Effector memory CD4-positive, alpha-beta T cell (primary cell): Measurements from ENCODE around the gene KRTAP13-1.

Experiments used
- DNase-seq, 3 donors: peaks; one replicate each; pipeline ENCODE4 v3.0.0-alpha.2; 2020
- H3K27ac ChIP-seq: 2 replicates; pipeline ENCODE4 v1.7.0; 2013; ENCODE audit warnings: mild to moderate bottlenecking, low read length, moderate library complexity; ENCODE audit not compliant: insufficient read depth, poor library complexity, severe bottlenecking
- H3K27me3 ChIP-seq: replicated peaks from 2 replicates; pipeline ENCODE4 v1.7.0; 2013; ENCODE audit warnings: mild to moderate bottlenecking, low read length; ENCODE audit not compliant: insufficient read depth, control insufficient read depth, poor library complexity, severe bottlenecking
- H3K36me3 ChIP-seq: 2 replicates; pipeline ENCODE4 v1.7.0; 2013; ENCODE audit warnings: mild to moderate bottlenecking, low read length, moderate library complexity; ENCODE audit not compliant: control insufficient read depth, insufficient read depth
- H3K4me1 ChIP-seq: 2 replicates; pipeline ENCODE4 v1.7.0; 2013; ENCODE audit warnings: low read length, mild to moderate bottlenecking; ENCODE audit not compliant: control insufficient read depth, insufficient read depth, poor library complexity, severe bottlenecking
- H3K4me3 ChIP-seq: 2 replicates; pipeline ENCODE4 v1.7.0; 2013; ENCODE audit warnings: low read length, low read depth, mild to moderate bottlenecking; ENCODE audit not compliant: insufficient read depth, poor library complexity, severe bottlenecking
- H3K9me3 ChIP-seq: 2 replicates; pipeline ENCODE4 v1.7.0; 2013; ENCODE audit warnings: mild to moderate bottlenecking, low read length, moderate library complexity; ENCODE audit not compliant: control insufficient read depth

Gene KRTAP13-1

DNA sequence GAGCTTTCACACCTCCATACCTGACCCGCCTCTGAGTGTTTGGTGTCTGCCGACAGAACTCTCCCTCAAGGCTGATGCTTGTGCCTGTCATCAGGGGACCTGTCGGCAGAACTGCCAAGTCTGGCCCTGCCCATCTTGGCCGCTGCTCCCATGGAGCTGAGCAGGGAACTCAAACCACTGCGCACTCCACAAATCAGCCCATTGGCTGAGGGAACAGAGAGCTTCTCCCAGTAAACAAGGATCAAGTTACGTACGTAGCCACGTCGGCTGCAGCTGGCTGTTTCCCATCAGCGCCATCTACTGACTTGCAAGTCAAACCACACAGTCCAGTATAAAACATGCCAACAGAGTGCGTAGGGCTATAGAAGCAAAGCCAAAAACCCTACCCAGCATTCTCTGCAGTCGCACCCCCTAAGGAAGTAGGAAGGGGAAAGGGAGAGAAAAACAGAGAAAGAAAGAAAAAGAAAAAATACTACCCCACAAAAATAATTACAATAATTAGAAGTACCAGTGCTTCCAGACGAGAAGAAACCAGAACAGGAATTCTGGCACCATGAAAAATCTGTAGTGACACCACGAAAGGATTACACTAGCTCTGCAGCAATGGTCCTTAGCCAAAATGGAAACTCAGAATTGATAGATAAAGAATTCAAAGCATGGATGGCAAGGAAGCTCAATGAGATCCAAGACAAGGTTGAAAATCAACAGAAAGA, 13.1 kb downstream of the KRTAP13-1 start:
- H3K9me3 ChIP-seq, result no peaks in the 10 kb centered on the region
- H3K27ac ChIP-seq, result no peak overlapping the region
- no peaks in the 10 kb centered on the region for H3K4me1 ChIP-seq
- H3K36me3 ChIP-seq, result no peaks in the 10 kb centered on the region
- no peaks in the 10 kb centered on the region for H3K27me3 ChIP-seq
- DNase-seq, result no peak
- H3K4me3 ChIP-seq, result no peak overlapping the region

DNA sequence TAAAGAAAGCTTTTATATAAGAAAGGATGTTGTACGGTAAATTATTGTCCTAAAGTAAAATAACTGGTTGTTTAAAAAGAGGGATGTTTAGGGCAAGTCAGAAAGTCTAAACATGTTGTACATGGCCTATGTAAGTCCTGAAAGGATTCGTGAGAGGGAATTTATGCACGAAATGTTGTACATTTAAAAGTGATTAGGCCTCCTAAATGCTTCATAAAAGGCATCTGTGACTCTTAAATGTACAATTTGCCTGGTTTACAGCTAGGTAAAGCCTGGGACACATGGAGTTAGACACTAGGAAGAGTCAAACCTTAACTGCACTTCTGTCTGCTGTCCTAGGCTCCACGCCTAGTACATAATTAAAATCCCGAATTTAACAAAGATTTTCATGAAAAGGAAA, 20.2 kb downstream of the KRTAP13-1 start:
- H3K27ac ChIP-seq, result no peak overlapping the region
- H3K27me3 ChIP-seq, result no peaks in the 10 kb centered on the region
- H3K4me3 ChIP-seq, result no peak overlapping the region
- H3K4me1 ChIP-seq, result no peaks in the 10 kb centered on the region
- no peaks in the 10 kb centered on the region for H3K36me3 ChIP-seq
- no peak for DNase-seq
- no peaks in the 10 kb centered on the region for H3K9me3 ChIP-seq

DNA sequence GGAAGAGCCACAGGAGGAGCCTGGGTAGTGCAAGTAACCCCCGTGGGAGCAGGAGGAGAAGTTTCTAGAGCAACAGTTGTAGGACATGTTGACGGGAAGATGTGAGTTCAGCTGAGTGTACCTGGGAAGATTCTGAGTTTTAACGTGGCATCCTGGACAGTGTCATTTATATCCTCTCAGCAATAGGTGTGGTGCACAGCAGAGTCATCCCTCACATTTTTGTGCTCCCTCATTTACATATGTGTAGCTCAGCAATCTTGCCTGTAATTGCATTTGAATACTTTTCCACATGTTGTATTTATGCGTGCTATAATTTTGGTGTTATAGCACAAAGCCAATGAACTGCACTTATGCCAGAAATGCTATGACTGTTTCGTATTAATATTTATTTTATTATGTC, 30.0 kb downstream of the KRTAP13-1 start, which contains the start of gene KRTAP13-3:
TSS of gene KRTAP13-3 (minus strand) at position 101 of the 400 bp plus-strand sequence. CDS start at position 87, 14 bp downstream.
- Histone ChIP-seq H3K36me3 (no peaks in the 10 kb centered on the region), H3K27ac (no peak within 1 kb of the TSS), H3K4me3 (no peak within 1 kb of the TSS), H3K27me3 (no peaks in the 10 kb centered on the region), H3K4me1 (no peaks in the 10 kb centered on the region), H3K9me3 (no peaks in the 10 kb centered on the region)
- DNase-seq, result no peak

DNA sequence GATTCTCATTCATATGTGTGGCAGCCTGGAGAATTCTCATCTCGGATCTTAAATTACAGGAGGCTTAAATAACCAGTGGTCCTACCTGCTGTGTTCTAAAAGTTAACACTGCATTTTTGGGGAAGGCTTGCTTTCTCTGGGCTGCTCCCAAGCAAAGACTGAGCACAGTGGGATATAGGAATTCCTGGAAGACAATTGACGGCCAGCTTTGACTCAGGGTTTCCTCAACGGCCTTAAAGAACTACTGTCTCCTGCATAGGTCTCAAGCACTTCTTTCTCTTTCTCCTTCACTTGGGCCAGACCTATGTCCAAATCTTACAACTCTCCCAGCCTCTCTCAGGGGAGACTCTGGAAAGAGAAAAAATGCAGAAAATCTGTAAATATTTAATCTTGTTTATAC, 30.9 kb downstream of the KRTAP13-1 start:
- no peaks in the 10 kb centered on the region for H3K9me3 ChIP-seq
- no peaks in the 10 kb centered on the region for H3K27me3 ChIP-seq

DNA sequence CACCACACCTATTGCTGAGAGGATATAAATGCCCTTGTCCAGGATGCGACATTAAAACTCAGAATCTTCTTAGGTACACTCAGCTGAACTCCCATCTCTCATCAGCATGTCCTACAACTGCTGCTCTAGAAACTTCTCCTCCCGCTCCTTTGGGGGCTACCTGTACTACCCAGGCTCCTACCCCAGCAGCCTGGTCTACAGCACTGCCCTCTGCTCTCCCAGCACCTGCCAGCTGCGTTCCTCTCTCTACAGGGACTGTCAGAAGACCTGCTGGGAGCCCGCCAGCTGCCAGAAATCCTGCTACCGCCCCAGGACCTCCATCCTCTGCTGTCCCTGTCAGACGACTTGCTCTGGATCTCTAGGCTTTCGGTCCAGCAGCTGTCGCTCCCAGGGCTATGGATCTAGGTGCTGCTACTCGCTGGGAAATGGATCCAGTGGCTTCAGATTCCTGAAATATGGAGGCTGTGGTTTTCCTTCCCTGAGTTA, 34.4 kb downstream of the KRTAP13-1 start, which contains the start of gene KRTAP13-4:
TSS of gene KRTAP13-4 (plus strand) at position 51 of the 486 bp plus-strand sequence. CDS start at position 107, 56 bp downstream.
- Histone ChIP-seq H3K36me3 (no peaks in the 10 kb centered on the region), H3K9me3 (no peaks in the 10 kb centered on the region), H3K27me3 (no peaks in the 10 kb centered on the region), H3K4me1 (no peaks in the 10 kb centered on the region), H3K27ac (no peak within 1 kb of the TSS), H3K4me3 (no peak within 1 kb of the TSS)
- DNase-seq, result no peak

More for the DNA sequence above, 30.9 kb downstream of the KRTAP13-1 start:
- H3K27ac ChIP-seq, result no peak overlapping the region
- DNase-seq, result no peak
- no peaks in the 10 kb centered on the region for H3K4me1 ChIP-seq
- no peaks in the 10 kb centered on the region for H3K36me3 ChIP-seq
- no peak overlapping the region for H3K4me3 ChIP-seq

DNA sequence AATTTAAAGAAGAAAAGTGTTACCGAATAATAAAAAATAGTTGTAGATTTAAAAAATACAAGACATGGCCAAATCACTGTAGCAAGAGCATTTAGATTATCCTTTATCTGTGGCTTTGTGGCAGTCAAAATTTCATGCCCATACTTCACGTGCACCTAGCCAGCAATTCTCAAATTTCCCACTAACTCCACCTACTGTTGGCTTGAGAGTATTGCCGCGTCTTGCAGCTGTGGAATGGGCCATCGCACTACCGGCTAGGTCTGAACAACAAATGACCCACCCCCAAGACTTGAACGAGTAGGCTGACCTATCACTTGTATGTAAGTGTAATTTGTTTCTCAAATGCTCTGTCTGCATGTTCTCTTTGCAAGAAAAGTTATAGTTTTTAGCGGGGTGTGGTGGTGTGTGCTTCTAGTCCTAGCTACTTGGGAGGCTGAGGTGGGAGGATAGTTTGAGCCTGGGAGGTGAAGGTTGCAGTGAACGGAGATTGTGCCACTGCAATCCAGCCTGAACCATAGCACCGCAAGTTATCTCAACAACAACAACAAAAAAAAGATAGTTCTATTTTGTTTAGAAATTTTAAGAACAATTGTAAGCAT, 38.3 kb downstream of the KRTAP13-1 start:
- Histone ChIP-seq H3K27ac (no peak overlapping the region), H3K4me3 (no peak overlapping the region), H3K4me1 (no peaks in the 10 kb centered on the region), H3K9me3 (no peaks in the 10 kb centered on the region), H3K27me3 (no peaks in the 10 kb centered on the region), H3K36me3 (no peaks in the 10 kb centered on the region)
- no peak for DNase-seq

DNA sequence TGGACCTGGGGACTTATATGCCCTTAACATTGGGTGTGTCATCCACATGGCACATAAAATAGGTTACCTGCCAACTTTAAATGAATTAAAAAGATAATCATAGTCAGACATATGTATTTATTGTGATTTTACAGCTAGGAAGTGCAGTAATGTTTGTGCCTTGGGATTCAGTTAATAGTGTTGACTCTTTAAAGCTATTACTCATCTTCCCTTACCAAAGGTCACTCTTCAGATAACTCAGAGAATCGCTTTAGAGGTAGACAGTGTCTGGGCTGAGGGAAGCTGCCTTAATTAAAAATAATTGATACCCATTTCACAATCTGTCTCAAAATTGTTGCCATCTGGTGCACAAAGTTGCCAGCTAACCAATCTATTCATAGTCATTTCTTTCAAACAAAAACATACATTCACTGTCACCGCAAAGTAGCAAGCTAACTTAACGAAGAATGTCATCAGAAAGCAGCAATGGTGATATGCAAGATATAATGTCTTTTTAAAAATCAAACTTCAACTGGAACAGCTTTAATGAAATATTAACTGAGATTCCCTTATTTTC, 41.3 kb downstream of the KRTAP13-1 start:
- Histone ChIP-seq H3K4me3 (no peak overlapping the region), H3K27ac (no peak overlapping the region), H3K36me3 (no peaks in the 10 kb centered on the region), H3K9me3 (no peaks in the 10 kb centered on the region), H3K4me1 (no peaks in the 10 kb centered on the region), H3K27me3 (no peaks in the 10 kb centered on the region)
- no peak for DNase-seq

DNA sequence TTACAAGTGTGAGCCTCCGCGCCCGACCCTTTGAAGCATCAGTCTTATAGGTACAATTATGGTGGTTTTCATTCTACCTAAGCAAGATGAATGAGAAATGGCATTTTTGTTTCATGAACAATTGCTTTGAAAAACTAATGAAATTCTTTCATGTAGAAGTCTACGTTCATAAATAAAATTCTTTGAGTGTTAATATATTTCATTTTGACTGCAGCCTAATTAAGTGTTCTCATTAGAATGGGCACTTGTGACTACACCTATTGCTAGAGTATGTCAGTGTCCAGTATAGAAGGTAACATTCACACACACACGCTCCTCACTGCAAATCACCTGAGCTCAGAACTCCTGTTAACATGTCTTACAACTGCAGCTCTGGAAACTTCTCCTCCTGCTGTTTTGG, 44.1 kb downstream of the KRTAP13-1 start, which contains the start of gene KRTAP15-1:
TSS of gene KRTAP15-1 (plus strand) at position 301 of the 400 bp plus-strand sequence. CDS start at position 354, 53 bp downstream.
- Histone ChIP-seq H3K4me3 (no peak within 1 kb of the TSS), H3K36me3 (no peaks in the 10 kb centered on the region), H3K9me3 (no peaks in the 10 kb centered on the region), H3K27ac (no peak within 1 kb of the TSS), H3K4me1 (no peaks in the 10 kb centered on the region), H3K27me3 (no peaks in the 10 kb centered on the region)
- no peak for DNase-seq

DNA sequence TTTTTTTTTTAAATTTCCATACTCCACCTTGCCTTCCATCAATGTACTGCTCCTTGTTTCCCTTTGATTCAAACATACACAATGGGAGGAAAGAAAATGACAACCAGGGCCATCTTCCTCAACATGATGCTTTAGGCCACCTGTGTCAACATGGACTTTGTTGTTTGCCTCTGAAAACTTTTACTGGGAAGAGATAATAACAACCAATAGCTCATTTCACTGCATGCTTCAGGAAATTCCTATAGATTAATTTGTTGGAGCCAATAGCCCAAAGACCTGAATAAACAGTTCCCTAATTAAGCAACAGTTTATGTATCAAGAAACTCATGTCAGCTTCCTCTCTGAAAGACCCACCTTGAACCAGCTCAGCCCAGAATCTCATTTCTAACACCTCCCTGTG, 47.4 kb downstream of the KRTAP13-1 start:
- Histone ChIP-seq H3K4me1 (no peaks in the 10 kb centered on the region), H3K9me3 (no peaks in the 10 kb centered on the region), H3K36me3 (no peaks in the 10 kb centered on the region), H3K27ac (no peak overlapping the region), H3K4me3 (no peak overlapping the region), H3K27me3 (no peaks in the 10 kb centered on the region)
- no peak for DNase-seq

DNA sequence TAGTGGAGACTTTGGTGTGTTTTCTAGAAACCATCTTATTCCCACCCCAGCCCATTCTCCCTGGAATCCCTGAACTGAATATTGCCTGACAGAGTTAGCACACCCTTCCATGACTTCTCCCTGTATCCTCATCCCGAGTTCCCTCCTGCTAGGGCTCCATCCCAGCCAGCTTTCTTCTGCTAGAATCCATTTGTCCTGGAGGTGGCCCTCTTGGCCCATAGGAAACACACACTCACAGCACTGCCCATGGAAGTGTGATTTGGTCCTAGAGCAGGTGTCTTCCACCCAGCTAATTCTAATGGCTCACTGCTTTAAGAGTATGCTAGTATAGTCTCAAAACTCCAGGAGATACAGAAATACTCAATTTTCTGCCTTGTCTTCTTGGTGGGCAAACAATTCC, 48.4 kb downstream of the KRTAP13-1 start:
- Histone ChIP-seq H3K27me3 (no peaks in the 10 kb centered on the region), H3K9me3 (no peaks in the 10 kb centered on the region), H3K4me1 (no peaks in the 10 kb centered on the region), H3K36me3 (no peaks in the 10 kb centered on the region), H3K27ac (no peak overlapping the region), H3K4me3 (no peak overlapping the region)
- DNase-seq, result no peak
